ENCODE data around the gene SPINT4.
"Not testable (repeated sequence)": the region's sequence is repeated elsewhere in the genome, so short reads cannot be mapped to it uniquely, and the experiment has no call there.

Gene SPINT4

GRCh38 chr20:45758096-45758495 lies 35.9 kb downstream of the SPINT4 start:
- no peak for DNase-seq (ENCODE audit: low read depth)
- TF ChIP-seq, protein P1, sequence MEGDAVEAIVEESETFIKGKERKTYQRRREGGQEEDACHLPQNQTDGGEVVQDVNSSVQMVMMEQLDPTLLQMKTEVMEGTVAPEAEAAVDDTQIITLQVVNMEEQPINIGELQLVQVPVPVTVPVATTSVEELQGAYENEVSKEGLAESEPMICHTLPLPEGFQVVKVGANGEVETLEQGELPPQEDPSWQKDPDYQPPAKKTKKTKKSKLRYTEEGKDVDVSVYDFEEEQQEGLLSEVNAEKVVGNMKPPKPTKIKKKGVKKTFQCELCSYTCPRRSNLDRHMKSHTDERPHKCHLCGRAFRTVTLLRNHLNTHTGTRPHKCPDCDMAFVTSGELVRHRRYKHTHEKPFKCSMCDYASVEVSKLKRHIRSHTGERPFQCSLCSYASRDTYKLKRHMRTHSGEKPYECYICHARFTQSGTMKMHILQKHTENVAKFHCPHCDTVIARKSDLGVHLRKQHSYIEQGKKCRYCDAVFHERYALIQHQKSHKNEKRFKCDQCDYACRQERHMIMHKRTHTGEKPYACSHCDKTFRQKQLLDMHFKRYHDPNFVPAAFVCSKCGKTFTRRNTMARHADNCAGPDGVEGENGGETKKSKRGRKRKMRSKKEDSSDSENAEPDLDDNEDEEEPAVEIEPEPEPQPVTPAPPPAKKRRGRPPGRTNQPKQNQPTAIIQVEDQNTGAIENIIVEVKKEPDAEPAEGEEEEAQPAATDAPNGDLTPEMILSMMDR (IDR thresholded peaks at IDR 0.05; ENCODE audit: low read depth, low read length), result no peak
- TF ChIP-seq MAX (IDR thresholded peaks at IDR 0.05; ENCODE audit: low read depth, low read length), result no peak
- TF ChIP-seq POLR2A (IDR thresholded peaks at IDR 0.05; ENCODE audit: extremely low read depth, insufficient read length), result no peak
- TF ChIP-seq MYC (IDR thresholded peaks at IDR 0.05; ENCODE audit: low read depth, low read length), result no peak
- no peak overlapping the region for H3K4me3 ChIP-seq (ENCODE audit: low read depth, low read length)

- DNase-seq (ENCODE audit: low read depth), result not testable (repeated sequence)
Measured at GRCh38 chr20:45759921-45760320, 37.8 kb downstream of the SPINT4 start.

DNA sequence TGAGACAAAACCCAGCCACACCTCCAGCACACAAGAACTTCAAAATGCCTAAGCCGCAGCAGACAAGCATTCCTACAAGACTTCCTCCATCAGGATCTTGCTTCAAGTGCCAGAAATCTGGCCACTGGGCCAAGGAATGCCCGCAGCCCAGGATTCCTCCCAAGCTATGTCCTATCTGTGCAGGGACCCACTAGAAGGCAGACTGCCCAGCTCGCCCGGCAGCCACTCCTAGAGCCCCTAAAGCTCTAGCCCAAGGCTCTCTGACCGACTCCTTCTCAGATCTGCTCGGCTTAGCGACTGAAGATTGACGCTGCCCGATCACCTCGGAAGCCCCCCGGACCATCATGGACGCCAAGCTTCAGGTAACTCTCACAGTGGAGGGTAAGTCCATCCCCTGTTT lies 39.8 kb downstream of the SPINT4 start:
- DNase-seq (ENCODE audit: low read depth); H3K4me3 ChIP-seq (ENCODE audit: low read depth, low read length): not testable (repeated sequence)

More at GRCh38 chr20:45759921-45760320, 37.8 kb downstream of the SPINT4 start:
- H3K4me3 ChIP-seq (ENCODE audit: low read depth, low read length), result not testable (repeated sequence)

GRCh38 chr20:45764618-45765282 lies 42.6 kb downstream of the SPINT4 start:
- not testable (repeated sequence) for DNase-seq (ENCODE audit: low read depth)

DNA sequence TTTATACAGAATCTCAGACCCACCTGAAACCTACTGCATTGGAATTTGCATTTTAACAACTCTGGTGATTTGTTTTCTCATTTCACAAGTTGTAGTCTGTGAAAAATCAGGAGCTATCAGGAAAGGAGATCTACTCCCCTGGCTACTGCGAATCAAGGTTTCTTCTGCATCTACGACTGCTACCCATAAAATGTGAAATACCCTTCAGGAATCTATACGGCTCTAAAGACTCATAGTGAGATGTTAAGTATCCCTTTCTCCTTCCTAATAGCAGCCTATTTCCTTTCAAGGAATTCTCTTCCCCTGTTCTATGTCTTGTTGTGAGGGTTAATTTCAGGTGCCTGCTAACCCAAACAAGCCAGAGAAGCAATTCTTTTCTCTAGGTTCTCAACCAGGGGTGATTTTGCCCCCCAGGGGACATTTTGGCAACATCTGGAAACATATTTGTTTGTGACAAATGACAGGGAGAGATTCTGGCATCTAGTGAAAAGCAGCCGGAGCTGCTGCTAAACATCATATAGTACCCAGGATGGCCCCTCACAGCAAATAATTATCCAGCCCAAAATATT lies 43.2 kb downstream of the SPINT4 start:
- TF ChIP-seq POLR2A (IDR thresholded peaks at IDR 0.05; ENCODE audit: extremely low read depth, insufficient read length) (no peak), MAX (IDR thresholded peaks at IDR 0.05; ENCODE audit: low read depth, low read length) (no peak), MYC (IDR thresholded peaks at IDR 0.05; ENCODE audit: low read depth, low read length) (no peak)
- TF ChIP-seq, protein P1 (IDR thresholded peaks at IDR 0.05; ENCODE audit: low read depth, low read length), result no peak
- H3K4me3 ChIP-seq (ENCODE audit: low read depth, low read length), result no peak overlapping the region
- DNase-seq (ENCODE audit: low read depth), result no peak

More at GRCh38 chr20:45764618-45765282, 42.6 kb downstream of the SPINT4 start:
- H3K4me3 ChIP-seq (ENCODE audit: low read depth, low read length), result not testable (repeated sequence)

- TF ChIP-seq MAX (IDR thresholded peaks at IDR 0.05; ENCODE audit: low read depth, low read length) (no peak), POLR2A (IDR thresholded peaks at IDR 0.05; ENCODE audit: extremely low read depth, insufficient read length) (no peak), MYC (IDR thresholded peaks at IDR 0.05; ENCODE audit: low read depth, low read length) (no peak)
- TF ChIP-seq, protein P1 (IDR thresholded peaks at IDR 0.05; ENCODE audit: low read depth, low read length), result no peak
- no peak for DNase-seq (ENCODE audit: low read depth)
- H3K4me3 ChIP-seq (ENCODE audit: low read depth, low read length), result no peak overlapping the region
Measured at GRCh38 chr20:45765980-45766379, 43.8 kb downstream of the SPINT4 start.

DNA sequence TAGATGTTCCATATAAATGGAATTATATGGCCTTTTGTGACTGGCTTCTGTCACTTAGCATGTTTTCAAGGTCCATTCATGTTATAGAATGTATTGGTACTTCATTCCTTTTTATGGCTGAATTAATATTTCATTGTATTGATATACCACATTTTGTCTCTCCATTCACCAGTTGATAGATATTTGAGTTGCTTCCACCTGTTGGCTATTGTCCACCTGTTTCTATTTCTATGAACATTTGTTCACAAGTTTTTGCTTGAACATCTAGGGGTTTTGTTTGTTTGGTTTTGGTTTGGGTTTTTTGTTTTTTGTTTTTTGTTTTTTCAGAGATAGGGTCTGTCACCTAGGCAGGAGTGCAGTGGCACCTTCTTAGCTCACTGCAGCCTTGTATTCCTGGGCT lies 46.3 kb downstream of the SPINT4 start:
- no peak for DNase-seq (ENCODE audit: low read depth)
- TF ChIP-seq POLR2A (IDR thresholded peaks at IDR 0.05; ENCODE audit: extremely low read depth, insufficient read length) (no peak), MAX (IDR thresholded peaks at IDR 0.05; ENCODE audit: low read depth, low read length) (no peak), MYC (IDR thresholded peaks at IDR 0.05; ENCODE audit: low read depth, low read length) (no peak)
- TF ChIP-seq, protein P1 (IDR thresholded peaks at IDR 0.05; ENCODE audit: low read depth, low read length), result no peak
- H3K4me3 ChIP-seq (ENCODE audit: low read depth, low read length), result no peak overlapping the region
